Brain microvascular endothelial cell (primary cell): ENCODE measurements around the gene FZR1.
A peak's percentile ranks its signal among the peaks of the same experiment; 100 is the strongest.
"Not testable (repeated sequence)": the region's sequence is repeated elsewhere in the genome, so short reads cannot be mapped to it uniquely, and the experiment has no call there.

ENCODE experiments used
- DNase-seq: peaks from one replicate; pipeline ENCODE4 v3.0.0-alpha.2; 2020
- H3K27ac ChIP-seq: fragments of 250-450 bp; sonication (Bioruptor Pico); 2 replicates; pipeline ENCODE4 v1.5.1; 2020; ENCODE audit warnings: mild to moderate bottlenecking, moderate library complexity
- H3K27me3 ChIP-seq: fragments of 250-450 bp; sonication (Bioruptor Pico); replicated peaks from 2 replicates; pipeline ENCODE4 v1.5.1; 2020; ENCODE audit warnings: mild to moderate bottlenecking
- H3K36me3 ChIP-seq: fragments of 250-450 bp; sonication (Bioruptor Pico); replicated peaks from 2 replicates; pipeline ENCODE4 v1.5.1; 2020; ENCODE audit warnings: mild to moderate bottlenecking
- H3K4me3 ChIP-seq: 2 replicates; pipeline ENCODE4 v1.5.1; 2011; ENCODE audit warnings: low read depth, mild to moderate bottlenecking, control low read depth, low read length, moderate library complexity
- CTCF ChIP-seq: IDR thresholded peaks from 2 replicates; pipeline ENCODE4 v1.5.1; 2011; ENCODE audit warnings: low read depth, mild to moderate bottlenecking, moderate library complexity, low read length, control low read depth, inconsistent platforms; ENCODE audit errors: missing control alignments
- in situ Hi-C: cut with HindIII; loops from 2 replicates; pipeline ENCODE4 v1.10.0; 2017; ENCODE audit warnings: low sequenced_read_pairs, low pct_ligation_motif_present

Gene FZR1

GRCh38 chr19:3504735-3505134, 1.4 kb upstream of the FZR1 start:
- no peak overlapping the region for H3K27ac ChIP-seq
- H3K27me3 ChIP-seq: no peaks in the 10 kb centered on the region
- H3K36me3 ChIP-seq: peaks cover 6% of the 10 kb centered on the region
- no peak for TF ChIP-seq CTCF
- DNase-seq: no peak
- H3K4me3 ChIP-seq: no peak overlapping the region
- in situ Hi-C loops: no loop called here

- TF ChIP-seq CTCF: no peak
- Histone ChIP-seq H3K27ac (peak overlapping the region; percentile 78), H3K36me3 (peaks cover 16% of the 10 kb centered on the region), H3K4me3 (peak overlapping the region; percentile 78), H3K27me3 (no peaks in the 10 kb centered on the region)
- in situ Hi-C loops: no loop called here
- DNase-seq: peak; percentile 9
These were observed 551 bp downstream of the FZR1 start for GRCh38 chr19:3506384-3507340.

GRCh38 chr19:3507371-3508120, 1.4 kb downstream of the FZR1 start:
- no peak for TF ChIP-seq CTCF
- no peak for DNase-seq

GRCh38 chr19:3508121-3508661, 2.1 kb downstream of the FZR1 start:
- H3K27ac ChIP-seq, H3K4me3 ChIP-seq, H3K27me3 ChIP-seq, DNase-seq, in situ Hi-C loops: not testable (repeated sequence)
- H3K36me3 ChIP-seq: peaks cover 16% of the 10 kb centered on the region

More at GRCh38 chr19:3507371-3508120, 1.4 kb downstream of the FZR1 start:
- in situ Hi-C loops: no loop called here
- H3K4me3 ChIP-seq: peak overlapping the region; percentile 78
- peaks cover 16% of the 10 kb centered on the region for H3K36me3 ChIP-seq
- no peak overlapping the region for H3K27ac ChIP-seq
- no peaks in the 10 kb centered on the region for H3K27me3 ChIP-seq

GRCh38 chr19:3508771-3509535, 2.8 kb downstream of the FZR1 start:
- Histone ChIP-seq H3K36me3 (peaks cover 16% of the 10 kb centered on the region), H3K27me3 (no peaks in the 10 kb centered on the region), H3K4me3 (no peak overlapping the region), H3K27ac (peak overlapping the region; percentile 53)
- DNase-seq: peak; percentile 6
- in situ Hi-C loops: no loop called here
- TF ChIP-seq CTCF: no peak
